HepG2 (cell line): ENCODE data around the gene TSPAN13. TPM values are rescaled to one million over a fixed set of nuclear protein-coding genes. Genes with fewer than 3 reads are reported as not detected.

Experiments
- ATAC-seq: fragments of 200-7000 bp; cut with Tn5 transposase; 3 replicates; pipeline ENCODE4 v1.9.1; 2020; ENCODE audit warnings: mild to moderate bottlenecking, moderate library complexity
- BruUV-seq: library from RNA; stranded (reverse); fragments of 400-500 nt; replicated peaks from 2 replicates; lab custom pipeline; 2021; lab: Mats Ljungman, UMichigan
- CTCF ChIA-PET: fragments of 300-600 bp; formaldehyde crosslinking; extraction: SDS; loops from one replicate; lab custom pipeline; 2021; ENCODE audit warnings: low total read pairs, inconsistent platforms, low intra/inter-chr PET ratio; lab: Yijun Ruan, JAX
- POLR2A ChIA-PET: fragments of 350-600 bp; sonication (Branson Sonifier 250); formaldehyde crosslinking; loops from one replicate; lab custom pipeline; 2020; ENCODE audit warnings: antibody characterized with exemption, inconsistent platforms; lab: Yijun Ruan, JAX
- DNase-seq: peaks from one replicate; pipeline ENCODE4 v3.0.0-alpha.2; 2015; ENCODE audit warnings: low spot score
- FAIRE-seq: peaks from 3 replicates; lab custom pipeline; 2011; peaks lifted over from hg19 to GRCh38; lab: Jason Lieb, UNC
- H2AFZ ChIP-seq: one replicate; pipeline ENCODE4 v1.6.1; 2011; ENCODE audit warnings: low read length, inconsistent platforms
- H3K27ac ChIP-seq: fragments of 300-600 bp; 3 replicates; pipeline ENCODE4 v1.8.0; 2011; ENCODE audit warnings: mixed run types, mild to moderate bottlenecking, mixed read lengths, low read length, inconsistent platforms; ENCODE audit not compliant: insufficient read depth; ENCODE audit errors: extremely low read length
- H3K27me3 ChIP-seq, 2 experiments: fragments of 200-600 bp in 1 of 2; 2 replicates in 1 of 2; 3 replicates in 1 of 2; pipeline versions ENCODE4 v1.6.0 to v1.8.0; 2011; ENCODE audit warnings: low read length in 2 of 2, mild to moderate bottlenecking in 2 of 2, moderate library complexity in 2 of 2, inconsistent platforms in 1 of 2; ENCODE audit not compliant: insufficient read depth in 2 of 2, control insufficient read depth in 1 of 2
- H3K36me3 ChIP-seq, 2 experiments: fragments of 200-600 bp in 1 of 2; replicated peaks in 1 of 2; 2 replicates in 1 of 2; 3 replicates in 1 of 2; pipeline versions ENCODE4 v1.5.1 to v1.8.0; 2011; ENCODE audit warnings: low read length in 2 of 2, inconsistent platforms in 1 of 2; ENCODE audit not compliant: insufficient read depth in 2 of 2, control insufficient read depth in 1 of 2
- H3K4me1 ChIP-seq: 2 replicates; pipeline ENCODE4 v1.5.1; 2012; ENCODE audit warnings: low read length, inconsistent platforms; ENCODE audit not compliant: insufficient read depth
- H3K4me2 ChIP-seq: 2 replicates; pipeline ENCODE4 v1.6.0; 2011; ENCODE audit warnings: low read depth, low read length, inconsistent platforms
- H3K4me3 ChIP-seq, 3 experiments: fragments of 200-600 bp in 1 of 3; sonication (generic), shearing (Covaris generic) in 1 of 3; replicated peaks in 1 of 3; 2 replicates each; pipeline ENCODE4 v1.5.1; 2011 to 2016; ENCODE audit warnings: low read length in 3 of 3, inconsistent platforms in 2 of 3, low read depth in 2 of 3, mild to moderate bottlenecking in 2 of 3, control low read depth in 1 of 3, mixed read lengths in 1 of 3; ENCODE audit not compliant: insufficient read depth in 1 of 3
- H3K79me2 ChIP-seq: one replicate; pipeline ENCODE4 v1.6.1; 2011; ENCODE audit warnings: low read length, inconsistent platforms; ENCODE audit not compliant: insufficient read depth
- H3K9ac ChIP-seq: 2 replicates; pipeline ENCODE4 v1.6.0; 2011; ENCODE audit warnings: mild to moderate bottlenecking, low read depth, low read length, inconsistent platforms; ENCODE audit not compliant: insufficient read depth
- H3K9me3 ChIP-seq: 2 replicates; pipeline ENCODE4 v1.5.1; 2012; ENCODE audit warnings: mild to moderate bottlenecking, low read length
- H4K20me1 ChIP-seq: 2 replicates; pipeline ENCODE4 v1.6.0; 2011; ENCODE audit warnings: inconsistent platforms, mild to moderate bottlenecking, low read length, moderate library complexity; ENCODE audit not compliant: insufficient read depth
- CBX1 ChIP-seq: IDR thresholded peaks from one replicate; pipeline ENCODE4 v1.6.1; 2016; ENCODE audit warnings: antibody characterized with exemption, low read depth
- IKZF5 ChIP-seq: IDR thresholded peaks from 2 replicates; pipeline ENCODE4 v1.6.1; 2018; ENCODE audit warnings: missing genetic modification reagents, mild to moderate bottlenecking, missing compliant biosample characterization
- NR2F1 ChIP-seq, 2 experiments: fragments of 450-650 bp in 1 of 2; formaldehyde crosslinking in 1 of 2; IDR thresholded peaks; 2 replicates each; pipeline versions ENCODE4 v1.5.0 to v1.6.1; 2016 to 2020; ENCODE audit warnings: mild to moderate bottlenecking in 1 of 2, missing compliant biosample characterization in 1 of 2, missing genetic modification reagents in 1 of 2, moderate library complexity in 1 of 2
- PBX3 ChIP-seq: sonication (generic); formaldehyde crosslinking; IDR thresholded peaks from 2 replicates; pipeline ENCODE4 v1.8.1; 2023; ENCODE audit warnings: missing genetic modification reagents, inconsistent platforms, borderline replicate concordance
- RBM39 ChIP-seq: fragments of 200-400 bp; formaldehyde crosslinking; IDR thresholded peaks from one replicate; pipeline ENCODE4 v1.6.1; 2018; ENCODE audit warnings: antibody characterized with exemption, mild to moderate bottlenecking, low read depth, low read length; ENCODE audit not compliant: poor library complexity, severe bottlenecking
- SOX13 ChIP-seq, 3 experiments: fragments of 450-650 bp in 1 of 3; sonication (generic) in 1 of 3; formaldehyde crosslinking in 1 of 3; IDR thresholded peaks in 2 of 3; conservative IDR thresholded peaks in 1 of 3; 2 replicates each; pipeline versions ENCODE4 v1.5.0 to v1.6.1; 2016 to 2020; ENCODE audit warnings: antibody characterized with exemption in 1 of 3, mild to moderate bottlenecking in 1 of 3, missing compliant biosample characterization in 1 of 3, missing genetic modification reagents in 1 of 3, moderate library complexity in 1 of 3
- YEATS2 ChIP-seq: sonication (generic); formaldehyde crosslinking; IDR thresholded peaks from 2 replicates; pipeline ENCODE4 v1.4.0; 2020; ENCODE audit warnings: missing genetic modification reagents, borderline replicate concordance
- ZNF407 ChIP-seq: sonication (generic); formaldehyde crosslinking; IDR thresholded peaks from one replicate; pipeline ENCODE4 v1.5.1; 2020; ENCODE audit warnings: mild to moderate bottlenecking, missing genetic modification reagents; ENCODE audit errors: not compliant biosample characterization
- ZSCAN12 ChIP-seq: sonication (generic); formaldehyde crosslinking; IDR thresholded peaks from 2 replicates; pipeline ENCODE4 v1.9.0; 2021; ENCODE audit warnings: mild to moderate bottlenecking, missing genetic modification reagents
- WGBS: methylation state at CpG from one replicate; pipeline ENCODE4 v1.1.6; 2017; ENCODE audit warnings: low lambda C conversion rate; 5-methylcytosine and 5-hydroxymethylcytosine counted together
- in situ Hi-C: cut with HindIII; loops from 2 replicates; pipeline ENCODE4 v1.10.0; 2017; ENCODE audit warnings: low pct_unique_long_range_greater_than_20kb; ENCODE audit not compliant: extremely low pct_ligation_motif_present
- intact Hi-C: fragments of 100-400 bp; cut with micrococcal nuclease; formaldehyde crosslinking; loops from one replicate; pipeline ENCODE4 v1.10.0; 2022; ENCODE audit not compliant: unreplicated experiment
- polyA plus RNA-seq, 8 experiments: library from polyadenylated mRNA; depleted of rRNA in 3 of 8; stranded (reverse) in 7 of 8; unstranded in 1 of 8; fragments of >200 nt; fragmentation: Illumina TruSeq in 4 of 8; extraction: Trizol in 4 of 8; gene quantifications; 2 replicates each; pipeline versions ENCODE4 v1.2.1 to v1.2.3, GENCODE V29; 2011 to 2016; ENCODE audit warnings: low read depth in 4 of 8, missing spikeins in 1 of 8, mixed read lengths in 1 of 8; ENCODE audit not compliant: insufficient read depth in 1 of 8
- total RNA-seq, 5 experiments: library from RNA; depleted of rRNA; stranded (reverse); fragments of >200 nt; fragmentation: Illumina TruSeq; extraction: Trizol; gene quantifications; 2 replicates each; pipeline ENCODE4 v1.2.3, GENCODE V29; 2016; ENCODE audit warnings: low read depth in 1 of 5

The TSPAN13 gene
- total and polyA plus RNA-seq, 2 of the 13 experiments (the other 11 are each of a cell fraction or from before 2014, with no cell fraction given) = 5.8 to 6.2 TPM

GRCh38 chr7:16735020-16735419 is 18.5 kb upstream of the TSPAN13 start (continued):
- no peak for TF ChIP-seq ZNF407 (CRISPR knock-in tag)
- TF ChIP-seq, all 625 proteins: peak for 0

- no peaks in the 10 kb centered on the region for H3K9me3 ChIP-seq
- H4K20me1 ChIP-seq = no peaks in the 10 kb centered on the region
- FAIRE-seq (no peak), ATAC-seq (no peak), DNase-seq (no peak)
- ChIA-PET POLR2A (no interaction called here), CTCF (no interaction called here)
- H3K4me2 ChIP-seq = no peak overlapping the region
- in situ Hi-C loops (no loop called here), intact Hi-C loops (no loop called here)
- H3K27me3 ChIP-seq = no peaks in the 10 kb centered on the region
- H2AFZ ChIP-seq = no peak overlapping the region
- H3K36me3 ChIP-seq = no peaks in the 10 kb centered on the region
- H3K4me3 ChIP-seq = no peak overlapping the region
- no peaks in the 10 kb centered on the region for H3K79me2 ChIP-seq
- 0 out of 2 replicates have a peak, but pooled peaks cover 2% of the 10 kb centered on the region for H3K4me1 ChIP-seq
- 38% methylated on average over 5 of the region's 5 CpGs for WGBS
- H3K9ac ChIP-seq = no peak overlapping the region
- H3K27ac ChIP-seq = no peak overlapping the region
- BruUV-seq = no TSS peak
- no peak for TF ChIP-seq PBX3 (CRISPR knock-in tag)
- TF ChIP-seq IKZF5 (CRISPR knock-in tag) = no peak
- TF ChIP-seq CBX1 = no peak
- no peak for TF ChIP-seq RBM39
- TF ChIP-seq ZSCAN12 (CRISPR knock-in tag) = no peak
- TF ChIP-seq YEATS2 = no peak
- no peak for TF ChIP-seq NR2F1 (CRISPR knock-in tag; IDR thresholded peaks at IDR 0.05)
- TF ChIP-seq SOX13 (IDR thresholded peaks at IDR 0.05) = no peak
- TF ChIP-seq SOX13 (CRISPR knock-in tag; conservative IDR thresholded peaks at IDR 0.05 in 1 of 2, IDR thresholded peaks at IDR 0.05 in 1 of 2) = no peak
Measured at GRCh38 chr7:16738011-16738688, 15.4 kb upstream of the TSPAN13 start.
